ENCODE measurements around the gene NSG2.
"Not testable (repeated sequence)": the region's sequence is repeated elsewhere in the genome, so short reads cannot be mapped to it uniquely, and the experiment has no call there.

NSG2 gene

DNA sequence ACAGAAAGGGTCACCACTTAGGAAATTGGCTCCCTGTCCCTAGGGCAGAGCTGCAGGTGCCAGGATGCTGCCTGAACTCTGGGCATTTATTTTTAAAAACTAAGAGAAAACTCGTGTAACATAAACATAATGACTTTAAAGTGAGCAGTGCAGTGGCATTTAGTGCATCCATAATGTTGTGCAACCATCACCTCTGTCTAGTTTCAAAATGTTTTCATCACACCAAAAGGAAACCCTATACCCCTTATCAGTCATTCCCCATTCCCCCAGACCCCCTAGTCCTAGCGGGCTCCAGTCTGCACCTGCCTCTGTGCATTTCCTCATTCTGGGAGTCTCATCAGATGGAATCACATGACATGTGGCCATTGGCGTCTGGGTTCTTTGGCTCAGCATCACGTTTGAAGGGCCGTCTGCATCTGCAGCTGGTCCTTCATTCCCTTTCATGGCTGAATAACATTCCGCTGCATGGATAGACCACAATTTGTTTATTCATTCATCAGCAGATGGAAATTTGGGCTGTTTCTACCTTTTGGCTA is 55.8 kb downstream of the NSG2 start:
- DNase-seq (ENCODE audit: low read depth), result no peak

DNA sequence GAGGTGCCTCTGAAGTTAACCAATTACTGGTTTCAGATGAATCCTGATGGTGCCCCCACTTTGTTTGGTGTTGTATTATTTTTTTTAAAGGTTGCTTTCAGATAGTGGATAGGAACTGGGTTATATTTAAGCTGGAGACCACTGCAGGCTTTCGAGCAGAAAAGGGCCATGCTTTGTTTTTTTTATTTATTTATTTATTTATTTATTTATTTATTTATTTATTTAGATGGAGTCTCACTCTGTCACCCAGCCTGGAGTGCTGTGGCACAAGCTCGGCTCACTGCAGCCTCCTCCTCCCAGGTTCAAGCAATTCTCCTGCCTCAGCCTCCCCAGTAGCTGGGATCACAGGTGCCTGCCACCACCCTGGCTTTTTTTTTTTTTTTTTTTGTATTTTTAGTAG is 57.1 kb downstream of the NSG2 start:
- DNase-seq (ENCODE audit: low read depth), result not testable (repeated sequence)

DNA sequence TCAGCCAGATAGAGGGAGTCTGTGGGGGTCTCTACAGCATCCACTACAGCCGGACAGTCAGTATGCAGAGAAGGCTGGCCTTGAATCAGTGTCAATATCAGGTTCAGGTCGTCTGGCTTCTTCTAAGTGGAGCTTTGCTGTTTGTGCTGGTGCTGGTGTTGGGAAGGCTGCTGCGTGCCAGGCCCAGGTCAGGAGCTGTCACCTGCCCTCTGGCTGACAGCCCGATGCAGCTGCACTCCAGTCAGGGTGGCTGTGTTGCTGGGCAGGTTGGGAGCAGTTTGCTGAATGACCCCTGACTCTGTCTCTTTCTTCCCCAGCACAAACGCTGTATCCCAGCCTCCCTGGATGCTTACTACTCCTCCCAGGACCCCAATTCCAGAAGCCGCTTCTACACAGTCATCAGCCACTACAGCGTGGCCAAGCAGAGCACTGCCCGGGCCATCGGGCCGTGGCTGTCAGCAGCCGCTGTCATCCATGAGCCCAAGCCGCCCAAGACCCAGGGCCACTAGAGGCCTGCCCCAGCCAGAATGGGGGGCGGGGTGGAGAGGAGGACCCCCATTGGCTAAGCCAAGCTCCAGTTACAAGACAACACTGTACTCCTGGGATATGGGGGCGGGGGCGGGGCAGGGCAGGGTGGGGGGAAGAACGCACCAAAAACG is 61.6 kb downstream of the NSG2 start:
- DNase-seq (ENCODE audit: low read depth), result no peak

DNA sequence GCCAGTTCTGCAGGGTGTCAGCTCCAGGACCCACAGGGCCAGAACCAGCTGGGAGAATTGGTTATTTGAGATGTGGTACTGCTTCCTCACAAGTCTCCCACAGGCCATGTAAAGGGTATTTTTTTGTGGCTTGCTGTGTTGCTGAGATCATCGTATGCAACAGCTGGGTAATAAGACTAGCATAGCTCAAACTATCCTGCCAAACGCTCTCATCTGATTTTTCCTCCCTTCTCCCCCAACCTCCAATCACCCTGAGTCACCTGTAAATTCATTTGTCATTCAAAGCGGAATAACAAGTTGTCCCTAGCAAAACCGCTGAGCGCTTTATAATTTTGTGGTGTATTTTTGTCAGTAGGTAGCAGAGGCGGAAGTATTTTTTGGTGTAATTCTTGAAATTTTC is 63.2 kb downstream of the NSG2 start:
- DNase-seq (ENCODE audit: low read depth), result no peak

DNA sequence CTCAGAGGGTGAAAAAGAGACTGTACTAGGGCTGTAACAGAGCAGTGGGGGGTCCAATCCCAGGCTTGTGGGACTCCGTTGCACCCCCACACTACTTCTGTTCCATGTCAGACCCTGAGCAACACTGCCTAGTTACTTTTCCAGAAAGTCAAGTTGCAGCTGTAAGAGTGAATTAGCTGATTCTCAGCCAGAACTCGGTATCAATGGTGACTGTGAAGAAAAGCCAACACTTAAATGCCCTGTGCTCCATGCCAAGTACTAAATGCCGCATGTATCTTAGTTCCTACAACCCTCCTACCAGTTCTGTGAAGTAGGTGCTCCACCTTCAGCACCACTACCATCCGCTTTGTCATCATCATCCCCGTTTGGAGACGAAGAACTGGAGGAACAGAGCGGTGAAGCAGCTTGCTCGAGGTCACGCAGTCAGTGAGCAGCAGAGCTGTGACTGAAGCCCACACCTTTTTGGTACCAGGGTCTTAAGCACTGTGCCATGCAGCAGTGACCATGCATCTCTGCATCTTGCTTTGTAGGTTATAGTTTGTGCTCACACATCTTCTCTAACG is 64.3 kb downstream of the NSG2 start:
- no peak for DNase-seq (ENCODE audit: low read depth)

DNA sequence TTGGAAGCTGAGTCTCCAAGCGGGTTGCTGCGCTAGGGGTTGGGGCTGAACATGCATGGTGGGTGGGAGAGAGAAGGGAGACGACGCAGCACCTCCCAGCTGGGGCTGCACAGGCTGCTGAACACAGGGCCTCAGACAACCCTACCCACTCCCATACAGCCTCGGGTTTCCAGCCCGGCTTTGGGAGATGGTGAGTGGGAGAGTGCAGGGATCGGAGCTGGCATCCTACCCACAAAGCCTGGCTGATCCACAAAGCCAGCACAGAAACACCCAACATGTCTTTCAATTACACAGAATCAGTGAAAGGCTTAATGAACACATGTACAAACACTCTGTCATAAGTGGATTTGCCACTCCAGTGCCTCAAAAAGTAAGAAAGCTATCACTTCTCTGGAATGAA is 64.8 kb downstream of the NSG2 start:
- no peak for DNase-seq (ENCODE audit: low read depth)

DNA sequence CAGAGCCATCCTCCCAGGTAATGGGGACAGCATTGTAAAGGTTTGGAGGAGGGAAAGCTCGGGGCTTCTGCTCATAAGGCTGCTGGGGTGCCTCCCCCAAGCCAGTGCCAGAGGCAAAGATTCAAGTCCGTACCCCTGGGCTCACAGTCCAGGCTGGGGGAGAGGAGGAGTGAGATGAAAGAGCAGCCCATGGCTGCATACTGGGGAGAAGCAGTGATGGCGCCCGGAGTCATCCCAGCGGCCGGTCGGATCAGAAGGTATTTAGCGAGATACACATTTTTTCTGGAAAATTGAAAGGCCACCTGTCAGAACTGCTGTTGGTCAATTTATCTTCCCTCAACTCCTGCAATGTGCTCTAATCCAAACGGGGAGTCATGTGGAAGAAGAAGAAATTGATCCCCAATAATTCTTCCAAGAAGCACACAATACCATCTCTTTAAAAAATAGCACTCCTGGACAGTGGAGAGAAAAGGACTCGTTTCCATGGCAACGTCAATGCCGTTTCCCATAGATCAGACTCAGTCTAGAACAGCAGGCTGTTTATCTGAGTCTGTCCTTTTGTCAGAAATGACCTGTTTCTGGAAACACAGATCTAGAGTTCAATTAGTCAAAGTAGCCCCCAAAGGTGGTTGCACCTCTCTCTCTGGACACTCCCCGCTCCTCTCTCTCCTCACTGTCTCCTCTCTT is 65.9 kb downstream of the NSG2 start:
- DNase-seq (ENCODE audit: low read depth), result no peak

DNA sequence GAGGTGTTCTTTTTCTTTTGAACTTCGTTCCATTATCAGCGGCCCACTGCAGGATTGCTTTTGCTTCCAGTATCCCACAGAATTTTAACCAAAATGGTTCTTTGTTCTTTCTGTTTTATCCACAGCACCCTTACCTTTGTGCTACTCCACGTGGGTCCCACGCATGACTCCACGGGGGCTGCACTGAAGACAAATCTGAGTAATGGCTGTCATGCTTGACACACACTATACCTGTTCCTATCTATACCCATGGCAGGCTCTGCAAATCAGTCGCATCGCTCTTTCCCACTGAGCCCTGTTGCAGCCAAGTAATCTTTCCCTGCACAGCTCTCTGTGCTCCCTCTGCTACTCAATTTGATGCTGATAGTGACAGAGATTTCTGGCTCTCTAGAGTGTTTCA is 69.7 kb downstream of the NSG2 start:
- DNase-seq (ENCODE audit: low read depth), result no peak

DNA sequence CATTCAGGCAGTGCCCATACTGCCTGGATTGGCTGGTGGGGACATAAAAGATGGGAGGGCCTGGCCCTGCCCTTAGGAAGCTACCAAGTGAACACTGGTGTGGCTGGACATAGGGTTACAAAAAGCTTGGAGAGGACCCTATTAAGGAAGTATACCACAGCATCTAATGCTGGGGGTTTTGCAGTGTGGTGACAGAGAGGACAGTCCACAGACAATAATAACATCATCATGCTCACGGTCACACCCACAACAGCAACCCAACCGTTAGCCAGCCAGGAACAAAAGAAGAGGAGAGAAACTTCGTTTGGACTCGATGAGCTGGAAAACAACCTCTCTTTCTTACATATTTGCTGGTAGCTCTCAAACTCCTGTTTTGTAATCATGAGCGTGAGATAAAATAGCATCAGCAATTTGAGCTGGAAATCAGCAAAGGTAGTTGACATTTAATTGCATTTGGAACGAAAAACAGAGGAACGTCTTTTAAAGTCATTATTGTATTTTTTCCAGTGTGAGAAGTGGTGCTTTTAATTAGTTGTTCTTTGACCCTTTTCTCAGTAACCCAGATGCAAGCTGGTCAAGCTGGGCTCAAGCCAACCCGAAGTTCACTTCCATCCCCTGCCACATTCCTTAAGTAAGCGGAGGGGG is 73.4 kb downstream of the NSG2 start:
- no peak for DNase-seq (ENCODE audit: low read depth)

DNA sequence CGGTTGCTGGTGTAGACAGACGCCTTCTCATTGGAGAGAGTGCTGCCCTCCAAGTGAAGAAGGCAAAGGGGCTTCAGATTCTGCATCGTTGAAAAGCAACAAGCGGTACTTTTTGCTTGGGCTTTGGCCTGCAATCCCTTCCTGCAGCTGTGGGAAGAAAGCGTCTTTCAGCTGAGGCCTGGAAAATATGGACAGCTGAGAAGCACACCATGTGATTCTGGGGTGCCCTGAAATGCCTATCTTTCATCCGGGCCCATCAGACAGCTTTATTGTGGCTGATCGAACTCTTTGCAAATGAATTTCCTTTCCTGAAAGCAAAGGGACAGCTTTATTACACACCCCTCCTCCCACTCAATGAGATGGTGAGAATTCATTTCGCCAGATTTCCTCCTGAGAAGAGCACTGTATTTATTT is 74.0 kb downstream of the NSG2 start:
- DNase-seq (ENCODE audit: low read depth), result no peak

DNA sequence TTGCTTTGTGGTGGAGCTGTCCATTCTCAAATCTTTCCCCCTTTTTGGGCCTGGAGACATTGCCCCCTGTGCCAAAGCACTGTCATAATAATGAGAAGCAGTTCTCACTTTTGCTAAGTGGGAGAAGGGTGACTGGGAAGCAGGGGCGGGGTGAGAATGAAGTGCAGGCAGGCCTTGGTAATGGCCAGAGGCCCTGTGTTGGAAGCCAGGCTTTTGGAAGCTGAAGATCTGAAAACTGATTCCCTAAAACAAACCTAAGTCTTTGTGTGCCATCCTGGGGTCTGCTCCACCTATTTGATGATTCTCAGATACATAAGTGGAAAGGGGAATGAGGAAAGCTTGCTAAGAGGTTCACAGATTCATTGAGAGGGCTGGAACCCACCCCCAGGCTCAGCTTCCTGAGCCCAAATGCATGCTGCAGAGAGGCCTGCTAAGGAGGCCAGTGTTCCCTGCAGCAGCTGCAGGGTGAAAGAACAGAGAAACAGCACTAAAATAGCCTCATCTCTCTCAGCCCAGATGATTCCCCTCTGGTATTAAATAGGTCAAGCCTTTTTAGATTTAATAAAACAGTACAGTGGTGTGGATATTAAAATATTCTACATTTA is 75.0 kb downstream of the NSG2 start:
- no peak for DNase-seq (ENCODE audit: low read depth)

DNA sequence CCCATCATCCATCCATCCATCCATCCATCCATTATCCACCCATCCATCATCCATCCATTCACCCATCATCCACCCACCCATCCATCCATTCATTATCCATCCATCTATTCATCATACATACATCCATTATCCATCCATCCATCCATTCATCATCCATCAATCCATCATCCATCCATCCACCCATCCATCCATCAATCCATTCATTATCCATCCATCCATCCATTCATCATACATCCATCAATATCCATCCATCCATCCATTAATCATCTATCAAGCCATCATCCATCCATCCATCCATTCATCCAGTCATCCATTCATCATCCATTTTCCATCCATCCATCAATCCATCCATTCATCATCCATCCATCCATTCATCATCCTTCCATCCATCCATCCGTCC is 89.0 kb downstream of the NSG2 start:
- no peak for DNase-seq (ENCODE audit: low read depth)

DNA sequence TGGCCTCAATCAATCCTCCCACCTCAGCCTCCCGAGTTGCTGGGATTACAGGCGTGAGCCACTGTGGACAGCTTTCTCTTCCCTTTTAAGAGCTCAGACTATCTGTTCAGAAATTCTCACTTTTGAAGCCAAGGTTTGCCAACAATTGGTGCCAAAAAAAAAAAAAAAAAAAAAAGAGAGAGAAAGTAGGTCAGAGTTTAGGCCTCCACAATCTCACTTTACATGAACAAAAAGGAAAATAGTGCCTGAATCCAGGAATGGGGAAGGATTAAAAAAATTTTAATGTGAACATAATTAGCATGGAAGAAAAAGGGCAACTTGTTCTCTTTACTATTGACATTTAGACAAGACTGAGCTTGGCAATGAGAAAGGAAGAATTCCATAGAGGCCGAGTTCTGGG is 94.1 kb downstream of the NSG2 start:
- no peak for DNase-seq (ENCODE audit: low read depth)

DNA sequence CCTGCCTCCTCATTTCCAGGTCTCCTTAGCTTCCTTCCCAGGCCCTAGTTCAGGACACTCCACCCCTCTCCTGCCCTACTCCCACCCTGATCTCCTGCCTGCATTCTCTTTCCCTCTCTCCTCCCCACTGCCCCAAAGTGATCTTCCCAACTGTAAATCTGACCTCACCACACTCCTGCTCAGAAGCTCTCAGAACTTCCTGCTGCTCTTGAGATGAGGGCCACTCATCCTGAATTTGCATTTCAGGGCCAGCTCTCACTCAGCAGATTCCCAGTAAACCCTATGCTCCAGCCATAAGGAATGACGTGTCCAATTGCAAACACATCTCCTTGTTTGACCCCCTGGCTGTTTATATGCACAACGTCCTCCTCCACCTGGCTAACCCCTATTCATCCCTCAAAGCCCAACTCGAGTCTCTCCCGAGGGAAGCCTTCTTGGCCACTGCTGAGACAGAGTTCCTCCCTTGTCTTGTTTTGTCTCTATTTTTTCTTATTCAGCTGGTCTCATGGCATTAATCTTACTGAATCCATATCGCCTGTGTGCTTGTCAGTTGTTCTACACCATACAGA is 95.0 kb downstream of the NSG2 start:
- DNase-seq (ENCODE audit: low read depth), result no peak

DNA sequence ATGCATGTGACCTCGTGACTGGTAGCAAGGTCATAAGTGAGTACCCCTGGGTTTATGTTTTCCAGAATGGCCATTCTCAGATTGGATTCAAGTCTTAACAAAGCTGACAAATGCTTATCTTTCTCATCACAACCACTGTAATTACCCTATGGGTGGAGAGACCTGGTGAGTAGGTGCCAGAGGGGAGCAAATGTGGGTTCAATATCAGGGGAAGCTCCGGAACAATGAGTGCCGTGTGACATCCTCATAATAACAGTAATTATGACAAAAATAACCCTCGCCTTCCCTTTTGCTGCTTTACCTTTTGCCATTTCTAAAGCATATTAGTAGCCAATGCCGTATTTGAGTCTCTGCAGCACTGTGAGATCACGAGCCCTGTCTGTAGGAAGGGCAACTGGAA is 95.9 kb downstream of the NSG2 start:
- no peak for DNase-seq (ENCODE audit: low read depth)

DNA sequence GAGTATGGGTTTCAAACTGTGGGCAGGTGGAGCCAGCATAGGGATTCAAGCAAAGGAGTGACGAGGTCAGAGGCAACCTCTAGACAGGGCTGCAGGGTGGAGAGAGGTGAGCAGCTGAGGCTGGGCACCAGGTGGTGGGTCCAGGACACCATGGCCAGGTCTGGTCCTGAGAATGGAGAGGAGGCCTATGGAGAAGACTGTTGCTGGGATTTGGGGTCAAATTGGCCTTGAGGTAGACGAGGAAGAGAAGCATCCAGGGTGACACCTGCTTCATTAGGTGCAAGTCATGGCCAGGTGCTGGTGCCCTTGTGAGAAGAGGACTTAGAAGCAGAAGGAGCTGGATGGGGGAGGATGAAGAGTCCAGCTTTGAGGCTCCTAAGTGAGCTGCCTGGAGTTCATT is 99.6 kb downstream of the NSG2 start:
- DNase-seq (ENCODE audit: low read depth), result no peak

DNA sequence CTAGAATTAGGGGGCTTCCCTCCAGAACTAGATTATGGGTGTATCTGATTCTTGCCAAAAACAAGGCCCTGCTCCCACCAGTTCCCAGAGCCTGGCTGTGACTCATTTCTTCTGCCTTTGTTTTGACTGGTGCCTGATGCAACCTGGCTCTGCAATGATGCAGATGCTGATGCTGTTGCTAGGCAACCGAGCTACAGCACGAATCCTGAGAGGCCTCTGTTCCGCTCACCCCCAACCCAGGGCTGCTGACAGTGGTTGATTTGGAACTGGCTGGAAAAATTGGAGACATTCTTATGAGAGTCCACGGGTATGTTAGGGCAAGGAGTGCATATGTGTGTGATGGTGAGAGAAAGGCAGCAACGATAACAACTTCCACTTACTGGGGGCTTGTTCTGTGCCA is 100.3 kb downstream of the NSG2 start:
- no peak for DNase-seq (ENCODE audit: low read depth)

DNA sequence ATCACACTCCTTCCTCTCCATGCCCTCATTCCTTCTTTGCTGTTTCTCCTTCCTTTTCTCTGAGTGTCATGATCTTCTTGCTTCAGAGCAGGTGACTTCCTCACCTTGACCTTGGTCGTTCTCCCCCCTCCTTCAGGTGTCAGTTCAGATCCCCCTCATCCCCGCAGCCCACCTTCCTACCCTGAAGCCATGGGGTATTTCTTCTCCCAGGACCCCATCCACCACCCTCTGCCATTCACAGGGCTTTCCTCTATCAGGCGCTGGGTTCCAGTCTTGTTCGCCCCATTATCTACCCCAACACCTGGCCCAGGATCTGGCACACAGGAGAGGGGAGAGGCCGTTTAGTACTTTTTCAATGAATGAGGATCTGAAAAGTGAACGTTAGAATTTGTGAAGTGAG is 101.0 kb downstream of the NSG2 start:
- no peak for DNase-seq (ENCODE audit: low read depth)

DNA sequence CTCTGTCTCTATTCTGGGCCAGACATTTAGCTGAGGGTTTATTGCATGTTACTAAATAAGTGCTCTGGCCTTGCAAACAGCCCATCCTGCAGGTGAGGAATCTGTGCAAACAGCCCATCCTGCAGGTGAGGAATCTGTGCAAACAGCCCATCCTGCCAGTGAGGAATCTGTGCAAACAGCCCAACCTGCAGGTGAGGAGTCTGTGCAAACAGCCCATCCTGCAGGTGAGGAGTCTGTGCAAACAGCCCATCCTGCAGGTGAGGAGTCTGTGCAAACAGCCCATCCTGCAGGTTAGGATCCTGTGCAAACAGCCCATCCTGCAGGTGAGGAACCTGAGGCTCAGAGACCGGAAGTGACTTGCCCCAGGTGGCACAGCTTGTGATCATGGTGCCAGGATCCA is 101.5 kb downstream of the NSG2 start:
- not testable (repeated sequence) for DNase-seq (ENCODE audit: low read depth)

DNA sequence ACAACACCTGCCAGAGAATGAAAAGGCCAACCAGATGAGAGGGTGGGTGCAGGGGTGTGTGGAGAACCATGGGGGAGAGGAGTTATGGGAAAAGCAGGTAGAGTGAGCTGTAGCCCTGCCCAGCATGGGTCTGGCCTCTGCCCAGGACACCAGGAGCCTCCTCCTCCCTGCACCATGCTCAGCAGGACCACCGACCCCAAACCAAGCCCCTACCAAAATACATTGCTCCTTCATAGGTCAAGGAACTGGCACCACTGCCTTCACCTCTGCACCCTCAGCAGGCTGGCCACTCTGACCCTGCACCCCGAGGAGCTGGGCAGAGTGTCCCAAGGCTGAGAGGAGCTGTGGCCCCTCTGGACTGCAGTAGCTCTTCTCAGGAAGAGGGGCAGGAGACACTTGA is 102.0 kb downstream of the NSG2 start:
- no peak for DNase-seq (ENCODE audit: low read depth)

DNA sequence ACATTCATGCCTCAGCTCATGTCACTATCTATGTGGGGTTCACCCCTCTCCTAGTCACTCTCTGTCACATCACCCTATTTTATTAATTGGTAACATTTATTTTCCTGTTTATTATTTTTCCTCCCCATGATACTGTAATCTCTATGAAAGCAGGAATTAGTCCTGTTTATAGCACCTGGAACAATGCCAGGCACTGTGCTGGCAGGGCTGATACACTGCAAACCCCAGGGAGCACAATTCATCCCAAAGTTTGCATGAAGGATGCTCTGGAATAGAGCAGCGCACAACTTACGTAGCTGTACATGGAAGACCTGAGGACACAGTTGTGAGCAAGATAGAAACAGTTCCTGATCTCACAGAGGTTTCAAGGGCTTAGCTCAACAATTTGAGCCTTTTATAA is 103.2 kb downstream of the NSG2 start:
- DNase-seq (ENCODE audit: low read depth), result no peak

DNA sequence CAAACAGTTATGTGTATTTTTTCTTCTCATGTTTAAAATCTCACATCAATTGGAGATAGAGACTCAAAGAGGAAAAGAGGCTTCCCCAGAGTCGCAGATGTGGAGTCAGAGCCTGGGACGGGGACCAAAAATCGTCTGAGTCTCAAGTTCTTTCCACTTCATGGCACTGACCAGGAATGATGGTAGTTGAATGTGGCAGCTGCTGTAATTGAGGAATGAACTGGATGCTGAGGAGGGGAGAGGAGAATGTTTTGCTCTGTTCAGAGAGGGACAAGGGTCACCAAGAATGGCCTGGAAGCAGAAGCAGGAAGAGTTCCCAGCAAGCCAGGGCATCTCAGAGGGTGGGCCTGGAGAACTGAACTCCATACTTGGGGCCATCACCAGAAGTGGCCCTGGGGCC is 103.9 kb downstream of the NSG2 start:
- DNase-seq (ENCODE audit: low read depth), result no peak
